Esophagus muscularis mucosa (tissue), 4 donors: ENCODE data around the gene IGF2BP1.

Experiments used
- CTCF ChIP-seq, 3 experiments: fragments of 200-600 bp in 2 of 3; fragments of 450-650 bp in 1 of 3; sonication (generic) in 2 of 3; IDR thresholded peaks; one replicate each; pipeline ENCODE4 v1.5.1; 2017 to 2019; ENCODE audit warnings: antibody characterized with exemption in 3 of 3, mild to moderate bottlenecking in 2 of 3, moderate library complexity in 1 of 3
- EP300 ChIP-seq: sonication (generic); formaldehyde crosslinking; IDR thresholded peaks from one replicate; pipeline ENCODE4 v1.6.1; 2017; ENCODE audit warnings: antibody characterized with exemption
- POLR2A ChIP-seq: fragments of 450-650 bp; IDR thresholded peaks from one replicate; pipeline ENCODE4 v1.6.1; 2017; ENCODE audit warnings: antibody characterized with exemption, moderate library complexity, mild to moderate bottlenecking, low read depth

- no peak for TF ChIP-seq CTCF (IDR thresholded peaks at IDR 0.05)
- TF ChIP-seq POLR2A: no peak
- no peak for TF ChIP-seq EP300
Observed at GRCh38 chr17:49071106-49071505, 73.9 kb downstream of the IGF2BP1 start.
